Adrenal gland (tissue), 5 donors: ENCODE measurements around the gene HOPX.

ENCODE experiments used
- CTCF ChIP-seq, 6 experiments: fragments of 450-650 bp in 4 of 6; fragments of 200-600 bp in 2 of 6; sonication (generic) in 1 of 6; IDR thresholded peaks; 1 replicate in 5 of 6; 2 replicates in 1 of 6; pipeline versions ENCODE4 v1.5.1 to v1.8.0; 2016 to 2021; ENCODE audit warnings: antibody characterized with exemption in 6 of 6, mild to moderate bottlenecking in 2 of 6, moderate library complexity in 1 of 6
- POLR2A ChIP-seq, 2 donors: fragments of 450-650 bp; IDR thresholded peaks; one replicate each; pipeline ENCODE4 v1.6.1; 2017; ENCODE audit warnings: antibody characterized with exemption in 2 of 2, mild to moderate bottlenecking in 2 of 2, moderate library complexity in 1 of 2
- donor health status: DM: no; HTN: no; CAD: no.

- TF ChIP-seq CTCF (IDR thresholded peaks at IDR 0.05): no peak
- no peak for TF ChIP-seq POLR2A (IDR thresholded peaks at IDR 0.05)
Measured at GRCh38 chr4:56652196-56652595, 28.9 kb downstream of the HOPX start.
